WTC11 (cell line): Measurements from ENCODE around the gene NOS1. TPM values are rescaled to one million over a fixed set of nuclear protein-coding genes. Genes with fewer than 3 reads are reported as not detected.

Experiments used
- ATAC-seq: fragments of 200-7000 bp; cut with Tn5 transposase; 2 replicates; pipeline ENCODE4 v1.10.0; 2021; ENCODE audit warnings: mild to moderate bottlenecking, moderate library complexity
- CTCF ChIA-PET: fragments of 300-600 bp; sonication (Branson Sonifier 250); formaldehyde crosslinking; loops from one replicate; lab custom pipeline; 2021; ENCODE audit warnings: antibody characterized with exemption; lab: Charles Lee
- POLR2A ChIA-PET: fragments of 350-600 bp; sonication (Branson Sonifier 250); formaldehyde crosslinking; loops from one replicate; lab custom pipeline; 2021; ENCODE audit warnings: antibody characterized with exemption; lab: Charles Lee
- DNase-seq: peaks from one replicate; pipeline ENCODE4 v3.0.0; 2021; ENCODE audit warnings: low spot score
- H3K27ac Mint-ChIP-seq: 2 replicates; pipeline ENCODE4 v1.8.0; 2021; ENCODE audit warnings: mixed read lengths
- H3K27me3 Mint-ChIP-seq: 2 replicates; pipeline ENCODE4 v1.8.0; 2021; ENCODE audit warnings: low read depth, mild to moderate bottlenecking, moderate library complexity, mixed read lengths
- H3K36me3 Mint-ChIP-seq: 2 replicates; pipeline ENCODE4 v1.8.0; 2021; ENCODE audit warnings: mixed read lengths
- H3K4me1 Mint-ChIP-seq: 2 replicates; pipeline ENCODE4 v1.8.0; 2022; ENCODE audit warnings: mixed read lengths
- H3K4me3 Mint-ChIP-seq: 2 replicates; pipeline ENCODE4 v1.8.0; 2021; ENCODE audit warnings: mild to moderate bottlenecking, moderate library complexity, mixed read lengths
- H3K9me3 Mint-ChIP-seq: 2 replicates; pipeline ENCODE4 v1.8.0; 2021; ENCODE audit warnings: mixed read lengths
- ATF1 ChIP-seq: sonication (generic); formaldehyde crosslinking; IDR thresholded peaks from 2 replicates; pipeline ENCODE4 v1.8.1; 2023; ENCODE audit warnings: mild to moderate bottlenecking, moderate library complexity, missing genetic modification reagents
- ATF3 ChIP-seq: sonication (generic); formaldehyde crosslinking; conservative IDR thresholded peaks from 2 replicates; pipeline ENCODE4 v1.8.1; 2022; ENCODE audit warnings: mild to moderate bottlenecking, missing genetic modification reagents
- CREM ChIP-seq: sonication (generic); formaldehyde crosslinking; IDR thresholded peaks from 2 replicates; pipeline ENCODE4 v1.8.1; 2022; ENCODE audit warnings: mild to moderate bottlenecking, missing genetic modification reagents, moderate library complexity
- CTCF ChIP-seq: fragments of 200-600 bp; IDR thresholded peaks from 2 replicates; pipeline ENCODE4 v1.8.0; 2022; ENCODE audit warnings: antibody characterized with exemption
- E2F5 ChIP-seq: sonication (generic); formaldehyde crosslinking; IDR thresholded peaks from 2 replicates; pipeline ENCODE4 v1.8.1; 2022; ENCODE audit warnings: mild to moderate bottlenecking, moderate library complexity, missing genetic modification reagents
- FOXK1 ChIP-seq: sonication (generic); formaldehyde crosslinking; IDR thresholded peaks from 2 replicates; pipeline ENCODE4 v1.8.0; 2022; ENCODE audit warnings: mild to moderate bottlenecking, moderate library complexity, missing genetic modification reagents
- HMGA2 ChIP-seq: fragments of 250-450 bp; sonication (Bioruptor Pico); IDR thresholded peaks from 2 replicates; pipeline ENCODE4 v1.4.0; 2021; ENCODE audit warnings: mild to moderate bottlenecking, moderate library complexity
- HMGXB4 ChIP-seq: sonication (generic); formaldehyde crosslinking; IDR thresholded peaks from 2 replicates; pipeline ENCODE4 v1.8.1; 2023; ENCODE audit warnings: mild to moderate bottlenecking, moderate library complexity, missing genetic modification reagents
- NR2C2 ChIP-seq: sonication (generic); formaldehyde crosslinking; IDR thresholded peaks from 2 replicates; pipeline ENCODE4 v1.8.0; 2022; ENCODE audit warnings: mild to moderate bottlenecking, missing genetic modification reagents
- OVOL2 ChIP-seq: fragments of 250-450 bp; sonication (Bioruptor Pico); IDR thresholded peaks from 2 replicates; pipeline ENCODE4 v1.9.0; 2021; ENCODE audit warnings: mild to moderate bottlenecking, borderline replicate concordance
- PRDM15 ChIP-seq: sonication (generic); formaldehyde crosslinking; IDR thresholded peaks from 2 replicates; pipeline ENCODE4 v1.8.0; 2022; ENCODE audit warnings: missing genetic modification reagents
- SOX15 ChIP-seq: fragments of 250-450 bp; sonication (Bioruptor Pico); IDR thresholded peaks from 2 replicates; pipeline ENCODE4 v1.9.0; 2021; ENCODE audit warnings: mild to moderate bottlenecking
- TP53 ChIP-seq: sonication (generic); formaldehyde crosslinking; IDR thresholded peaks from 2 replicates; pipeline ENCODE4 v1.8.1; 2023; ENCODE audit warnings: mild to moderate bottlenecking, missing genetic modification reagents
- ZNF232 ChIP-seq: sonication (generic); formaldehyde crosslinking; IDR thresholded peaks from 2 replicates; pipeline ENCODE4 v1.8.0; 2022; ENCODE audit warnings: mild to moderate bottlenecking, missing genetic modification reagents
- ZNF281 ChIP-seq: sonication (generic); formaldehyde crosslinking; IDR thresholded peaks from 2 replicates; pipeline ENCODE4 v1.8.0; 2023; ENCODE audit warnings: mild to moderate bottlenecking, missing genetic modification reagents
- ZNF512 ChIP-seq: sonication (generic); formaldehyde crosslinking; IDR thresholded peaks from 2 replicates; pipeline ENCODE4 v1.8.1; 2022; ENCODE audit warnings: missing genetic modification reagents, borderline replicate concordance
- total RNA-seq: library from RNA; stranded (reverse); gene quantifications from 3 replicates; pipeline ENCODE4 v1.2.3, GENCODE V29; 2021
- TF ChIP-seq, protein P1 (sequence below): sonication (generic); formaldehyde crosslinking; IDR thresholded peaks from 2 replicates; pipeline ENCODE4 v1.8.1; 2023; ENCODE audit warnings: mild to moderate bottlenecking, missing genetic modification reagents, moderate library complexity
- TF ChIP-seq, protein P2 (sequence below): sonication (generic); formaldehyde crosslinking; IDR thresholded peaks from 2 replicates; pipeline ENCODE4 v1.8.0; 2022; ENCODE audit warnings: mild to moderate bottlenecking, missing genetic modification reagents
- TF ChIP-seq, protein P3 (sequence below): sonication (generic); formaldehyde crosslinking; IDR thresholded peaks from 2 replicates; pipeline ENCODE4 v1.8.1; 2023; ENCODE audit warnings: mild to moderate bottlenecking, missing genetic modification reagents, borderline replicate concordance

The NOS1 gene
- total RNA-seq, 1 experiment from 2014 or later = 4.5 TPM

DNA sequence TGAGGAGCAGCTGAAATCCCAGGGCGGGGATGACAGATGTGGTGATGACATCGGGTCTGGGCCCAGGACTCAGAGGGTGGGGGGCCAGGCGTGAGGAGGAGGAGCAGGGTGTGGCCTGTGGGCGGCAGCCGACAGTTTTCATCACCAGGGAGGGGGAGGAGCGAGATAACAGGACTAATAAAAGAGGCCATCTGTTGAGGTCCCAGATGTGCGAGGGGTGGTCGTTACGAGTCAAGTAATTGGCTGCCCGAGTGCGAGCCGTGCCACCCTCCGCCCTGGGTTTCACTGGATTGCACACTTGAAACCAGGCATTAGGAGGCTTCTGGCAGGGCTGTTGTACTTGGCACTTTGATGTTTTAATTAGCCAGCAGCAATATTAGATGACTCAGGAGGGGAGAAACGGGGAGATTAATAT lies 67.2 kb downstream of the NOS1 start:
- Mint-ChIP-seq H3K36me3 (peaks cover 20% of the 10 kb centered on the region), H3K9me3 (peaks cover 28% of the 10 kb centered on the region), H3K4me3 (no peak overlapping the region), H3K27me3 (no peaks in the 10 kb centered on the region), H3K27ac (no peak overlapping the region), H3K4me1 (peaks cover 9% of the 10 kb centered on the region; the same call in 1 of the 2 replicates)
- ATAC-seq (peak; percentile 48), DNase-seq (peak; percentile 32)
- ChIA-PET CTCF (no interaction called here), POLR2A (interaction anchor here (0.5 kb wide), 1 partner anchor 701 kb away, joined by 5 read pairs; no protein-coding TSS in a partner anchor)
- TF ChIP-seq ATF3 (CRISPR knock-in tag) (no peak), FOXK1 (no peak), ZNF281 (CRISPR knock-in tag) (no peak), CTCF (no peak), HMGXB4 (CRISPR knock-in tag) (no peak), CREM (no peak), ZNF512 (CRISPR knock-in tag) (no peak), ATF1 (CRISPR knock-in tag) (no peak), SOX15 (CRISPR knock-in tag) (no peak), OVOL2 (no peak), ZNF232 (CRISPR knock-in tag) (no peak), TP53 (no peak), E2F5 (CRISPR knock-in tag) (no peak), NR2C2 (no peak), HMGA2 (CRISPR knock-in tag) (no peak), PRDM15 (CRISPR knock-in tag) (no peak)
- TF ChIP-seq, protein P1, sequence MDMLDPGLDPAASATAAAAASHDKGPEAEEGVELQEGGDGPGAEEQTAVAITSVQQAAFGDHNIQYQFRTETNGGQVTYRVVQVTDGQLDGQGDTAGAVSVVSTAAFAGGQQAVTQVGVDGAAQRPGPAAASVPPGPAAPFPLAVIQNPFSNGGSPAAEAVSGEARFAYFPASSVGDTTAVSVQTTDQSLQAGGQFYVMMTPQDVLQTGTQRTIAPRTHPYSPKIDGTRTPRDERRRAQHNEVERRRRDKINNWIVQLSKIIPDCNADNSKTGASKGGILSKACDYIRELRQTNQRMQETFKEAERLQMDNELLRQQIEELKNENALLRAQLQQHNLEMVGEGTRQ = no peak
- TF ChIP-seq, protein P2, sequence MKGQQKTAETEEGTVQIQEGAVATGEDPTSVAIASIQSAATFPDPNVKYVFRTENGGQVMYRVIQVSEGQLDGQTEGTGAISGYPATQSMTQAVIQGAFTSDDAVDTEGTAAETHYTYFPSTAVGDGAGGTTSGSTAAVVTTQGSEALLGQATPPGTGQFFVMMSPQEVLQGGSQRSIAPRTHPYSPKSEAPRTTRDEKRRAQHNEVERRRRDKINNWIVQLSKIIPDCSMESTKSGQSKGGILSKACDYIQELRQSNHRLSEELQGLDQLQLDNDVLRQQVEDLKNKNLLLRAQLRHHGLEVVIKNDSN = no peak
- TF ChIP-seq, protein P3, sequence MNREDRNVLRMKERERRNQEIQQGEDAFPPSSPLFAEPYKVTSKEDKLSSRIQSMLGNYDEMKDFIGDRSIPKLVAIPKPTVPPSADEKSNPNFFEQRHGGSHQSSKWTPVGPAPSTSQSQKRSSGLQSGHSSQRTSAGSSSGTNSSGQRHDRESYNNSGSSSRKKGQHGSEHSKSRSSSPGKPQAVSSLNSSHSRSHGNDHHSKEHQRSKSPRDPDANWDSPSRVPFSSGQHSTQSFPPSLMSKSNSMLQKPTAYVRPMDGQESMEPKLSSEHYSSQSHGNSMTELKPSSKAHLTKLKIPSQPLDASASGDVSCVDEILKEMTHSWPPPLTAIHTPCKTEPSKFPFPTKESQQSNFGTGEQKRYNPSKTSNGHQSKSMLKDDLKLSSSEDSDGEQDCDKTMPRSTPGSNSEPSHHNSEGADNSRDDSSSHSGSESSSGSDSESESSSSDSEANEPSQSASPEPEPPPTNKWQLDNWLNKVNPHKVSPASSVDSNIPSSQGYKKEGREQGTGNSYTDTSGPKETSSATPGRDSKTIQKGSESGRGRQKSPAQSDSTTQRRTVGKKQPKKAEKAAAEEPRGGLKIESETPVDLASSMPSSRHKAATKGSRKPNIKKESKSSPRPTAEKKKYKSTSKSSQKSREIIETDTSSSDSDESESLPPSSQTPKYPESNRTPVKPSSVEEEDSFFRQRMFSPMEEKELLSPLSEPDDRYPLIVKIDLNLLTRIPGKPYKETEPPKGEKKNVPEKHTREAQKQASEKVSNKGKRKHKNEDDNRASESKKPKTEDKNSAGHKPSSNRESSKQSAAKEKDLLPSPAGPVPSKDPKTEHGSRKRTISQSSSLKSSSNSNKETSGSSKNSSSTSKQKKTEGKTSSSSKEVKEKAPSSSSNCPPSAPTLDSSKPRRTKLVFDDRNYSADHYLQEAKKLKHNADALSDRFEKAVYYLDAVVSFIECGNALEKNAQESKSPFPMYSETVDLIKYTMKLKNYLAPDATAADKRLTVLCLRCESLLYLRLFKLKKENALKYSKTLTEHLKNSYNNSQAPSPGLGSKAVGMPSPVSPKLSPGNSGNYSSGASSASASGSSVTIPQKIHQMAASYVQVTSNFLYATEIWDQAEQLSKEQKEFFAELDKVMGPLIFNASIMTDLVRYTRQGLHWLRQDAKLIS (CRISPR knock-in tag) = no peak
